Endodermal cell (in vitro differentiated cells): ENCODE measurements around the gene DNPEP. TPM values are rescaled to one million over a fixed set of nuclear protein-coding genes. Genes with fewer than 3 reads are reported as not detected.

Source experiments
- DNase-seq: peaks from one replicate; pipeline ENCODE4 v3.0.0-alpha.2; 2017
- H3K27ac ChIP-seq: 2 replicates; pipeline ENCODE4 v1.5.1; 2013; ENCODE audit warnings: mild to moderate bottlenecking, low read depth, low read length, moderate library complexity
- H3K27me3 ChIP-seq: 2 replicates; pipeline ENCODE4 v1.6.1; 2013; ENCODE audit warnings: mild to moderate bottlenecking, low read length, moderate library complexity; ENCODE audit not compliant: insufficient read depth, control insufficient read depth, poor library complexity, severe bottlenecking
- H3K36me3 ChIP-seq: 2 replicates; pipeline ENCODE4 v1.7.0; 2013; ENCODE audit warnings: mild to moderate bottlenecking, low read length, moderate library complexity; ENCODE audit not compliant: control insufficient read depth, insufficient read depth
- H3K4me1 ChIP-seq: one replicate; pipeline ENCODE4 v1.7.0; 2013; ENCODE audit warnings: low read length; ENCODE audit not compliant: control insufficient read depth, insufficient read depth
- H3K4me3 ChIP-seq: 2 replicates; pipeline ENCODE4 v1.5.1; 2013; ENCODE audit warnings: mild to moderate bottlenecking, low read length, moderate library complexity
- H3K9ac ChIP-seq: 2 replicates; pipeline ENCODE4 v1.6.1; 2013; ENCODE audit warnings: mild to moderate bottlenecking, low read length, moderate library complexity; ENCODE audit not compliant: poor library complexity, severe bottlenecking; ENCODE audit errors: extremely low read depth
- H3K9me3 ChIP-seq: 2 replicates; pipeline ENCODE4 v1.6.1; 2013; ENCODE audit warnings: mild to moderate bottlenecking, low read length, moderate library complexity; ENCODE audit not compliant: control insufficient read depth
- H3K27ac Mint-ChIP-seq: 2 replicates; pipeline ENCODE4 v1.8.0; 2020; ENCODE audit warnings: mixed read lengths
- H3K27me3 Mint-ChIP-seq: 2 replicates; pipeline ENCODE4 v1.8.0; 2021; ENCODE audit warnings: mild to moderate bottlenecking, mixed read lengths; ENCODE audit not compliant: insufficient read depth
- H3K36me3 Mint-ChIP-seq: 2 replicates; pipeline ENCODE4 v1.8.0; 2020; ENCODE audit warnings: low read depth, mixed read lengths
- H3K4me1 Mint-ChIP-seq: 2 replicates; pipeline ENCODE4 v1.8.0; 2020; ENCODE audit warnings: mixed read lengths
- H3K4me3 Mint-ChIP-seq: 2 replicates; pipeline ENCODE4 v1.8.0; 2020; ENCODE audit warnings: mild to moderate bottlenecking, moderate library complexity, mixed read lengths
- H3K9me3 Mint-ChIP-seq: 2 replicates; pipeline ENCODE4 v1.8.0; 2020; ENCODE audit warnings: mild to moderate bottlenecking, mixed read lengths
- WGBS, 2 experiments: methylation state at CpG; one replicate each; pipeline versions ENCODE4 v1.1.5 to v1.1.7; 2013; ENCODE audit warnings: missing lambda C conversion rate in 2 of 2, mixed read lengths in 1 of 2; ENCODE audit not compliant: insufficient coverage in 1 of 2, insufficient read length in 1 of 2; 5-methylcytosine and 5-hydroxymethylcytosine counted together
- total RNA-seq, 2 donors: library from RNA; stranded (reverse); fragmentation: NEBNext Ultra II Directional in 1 of 2; extraction: Animal tissue kit (Norgen Biotek cat#: 25700) in 1 of 2; gene quantifications; 2 replicates in 1 of 2; 3 replicates in 1 of 2; pipeline ENCODE4 v1.2.1, GENCODE V29; 2021
- TF ChIP-seq, protein P1 (sequence below): fragments of 200-600 bp; sonication (generic); conservative IDR thresholded peaks from 2 replicates; pipeline ENCODE4 v1.5.0; 2021; ENCODE audit warnings: antibody characterized with exemption, mild to moderate bottlenecking

Gene DNPEP
- total RNA-seq, 2 donors from 2014 or later: 54.6 to 76.1 TPM

DNA sequence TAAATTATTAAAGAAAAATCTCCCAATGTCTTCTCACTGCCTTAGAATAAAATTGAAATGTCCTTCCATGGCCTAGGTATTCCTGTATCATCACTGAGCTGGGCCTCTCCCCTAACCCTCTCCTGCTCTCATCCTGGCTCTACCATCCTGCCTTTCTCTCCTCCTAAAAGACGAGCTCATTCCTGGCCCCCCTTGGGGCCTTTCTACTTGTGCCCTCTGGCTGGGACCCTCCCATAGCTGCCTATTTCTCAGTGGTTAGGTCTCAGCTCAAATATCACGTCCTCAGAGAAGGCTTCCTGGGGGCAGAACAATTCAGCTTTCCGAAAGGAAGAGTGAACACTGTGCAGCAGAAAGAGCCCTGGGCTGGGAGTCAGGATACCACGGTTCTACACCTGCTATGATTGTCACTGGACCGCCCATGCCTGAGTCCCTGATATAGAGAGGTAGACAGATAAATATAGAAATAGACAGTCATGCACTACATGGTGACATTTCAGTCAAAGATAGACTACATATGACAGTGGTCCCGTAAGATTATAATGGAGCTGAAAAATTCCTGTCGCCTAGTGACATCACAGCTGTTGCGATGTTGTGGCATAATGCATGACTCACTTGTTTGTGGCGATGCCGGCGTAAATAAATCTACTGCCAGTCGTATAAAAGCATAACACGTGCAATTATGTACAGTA is 9.4 kb downstream of the DNPEP start:
- no peaks in the 10 kb centered on the region for H3K4me1 Mint-ChIP-seq
- H3K27me3 Mint-ChIP-seq: no peaks in the 10 kb centered on the region
- no peak for DNase-seq
- no peaks in the 10 kb centered on the region for H3K4me1 ChIP-seq
- peaks cover 37% of the 10 kb centered on the region for H3K36me3 ChIP-seq
- no peaks in the 10 kb centered on the region for H3K9me3 ChIP-seq
- peak overlapping the region; percentile 49 for H3K27ac ChIP-seq
- no peak overlapping the region for H3K9ac ChIP-seq
- H3K9me3 Mint-ChIP-seq: no peaks in the 10 kb centered on the region
- no peak overlapping the region for H3K27ac Mint-ChIP-seq
- TF ChIP-seq, protein P1, sequence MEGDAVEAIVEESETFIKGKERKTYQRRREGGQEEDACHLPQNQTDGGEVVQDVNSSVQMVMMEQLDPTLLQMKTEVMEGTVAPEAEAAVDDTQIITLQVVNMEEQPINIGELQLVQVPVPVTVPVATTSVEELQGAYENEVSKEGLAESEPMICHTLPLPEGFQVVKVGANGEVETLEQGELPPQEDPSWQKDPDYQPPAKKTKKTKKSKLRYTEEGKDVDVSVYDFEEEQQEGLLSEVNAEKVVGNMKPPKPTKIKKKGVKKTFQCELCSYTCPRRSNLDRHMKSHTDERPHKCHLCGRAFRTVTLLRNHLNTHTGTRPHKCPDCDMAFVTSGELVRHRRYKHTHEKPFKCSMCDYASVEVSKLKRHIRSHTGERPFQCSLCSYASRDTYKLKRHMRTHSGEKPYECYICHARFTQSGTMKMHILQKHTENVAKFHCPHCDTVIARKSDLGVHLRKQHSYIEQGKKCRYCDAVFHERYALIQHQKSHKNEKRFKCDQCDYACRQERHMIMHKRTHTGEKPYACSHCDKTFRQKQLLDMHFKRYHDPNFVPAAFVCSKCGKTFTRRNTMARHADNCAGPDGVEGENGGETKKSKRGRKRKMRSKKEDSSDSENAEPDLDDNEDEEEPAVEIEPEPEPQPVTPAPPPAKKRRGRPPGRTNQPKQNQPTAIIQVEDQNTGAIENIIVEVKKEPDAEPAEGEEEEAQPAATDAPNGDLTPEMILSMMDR: no peak
- no peak overlapping the region for H3K4me3 Mint-ChIP-seq
- H3K36me3 Mint-ChIP-seq: peaks cover 44% of the 10 kb centered on the region
- no peaks in the 10 kb centered on the region for H3K27me3 ChIP-seq
- no peak overlapping the region for H3K4me3 ChIP-seq
- WGBS, 2 experiments: 89 to 94% methylated on average over 11 to 13 of the region's 13 CpGs

DNA sequence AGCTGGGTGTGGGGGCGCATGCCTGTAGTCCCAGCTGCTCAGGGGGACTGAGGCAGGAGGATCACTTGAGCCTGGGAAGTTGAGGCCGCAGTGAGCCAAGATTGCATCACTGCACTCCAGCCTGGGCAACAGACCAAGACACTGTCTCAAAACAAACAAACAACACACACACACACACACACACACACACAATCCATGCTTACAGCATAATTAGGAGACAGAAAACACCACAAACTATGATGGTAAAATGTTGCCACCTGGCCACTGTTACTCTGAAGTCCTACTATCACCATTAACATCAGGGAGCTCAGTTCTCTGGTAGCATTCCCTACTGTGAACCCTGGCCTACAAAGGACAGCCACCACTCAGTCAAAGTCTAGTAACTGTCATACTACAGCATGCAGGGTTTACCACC is 18.3 kb downstream of the DNPEP start:
- WGBS, 2 experiments: 43 to 88% methylated on average over 1 to 2 of the region's 2 CpGs
- Mint-ChIP-seq H3K4me3 (no peak overlapping the region), H3K4me1 (peaks cover 7% of the 10 kb centered on the region), H3K9me3 (no peaks in the 10 kb centered on the region), H3K36me3 (peaks cover 11% of the 10 kb centered on the region), H3K27me3 (no peaks in the 10 kb centered on the region), H3K27ac (no peak overlapping the region)
- Histone ChIP-seq H3K9ac (no peak overlapping the region), H3K4me3 (no peak overlapping the region), H3K9me3 (no peaks in the 10 kb centered on the region), H3K27me3 (no peaks in the 10 kb centered on the region), H3K36me3 (peaks cover 4% of the 10 kb centered on the region), H3K27ac (no peak overlapping the region), H3K4me1 (no peaks in the 10 kb centered on the region)
- TF ChIP-seq, protein P1: no peak
- no peak for DNase-seq

DNA sequence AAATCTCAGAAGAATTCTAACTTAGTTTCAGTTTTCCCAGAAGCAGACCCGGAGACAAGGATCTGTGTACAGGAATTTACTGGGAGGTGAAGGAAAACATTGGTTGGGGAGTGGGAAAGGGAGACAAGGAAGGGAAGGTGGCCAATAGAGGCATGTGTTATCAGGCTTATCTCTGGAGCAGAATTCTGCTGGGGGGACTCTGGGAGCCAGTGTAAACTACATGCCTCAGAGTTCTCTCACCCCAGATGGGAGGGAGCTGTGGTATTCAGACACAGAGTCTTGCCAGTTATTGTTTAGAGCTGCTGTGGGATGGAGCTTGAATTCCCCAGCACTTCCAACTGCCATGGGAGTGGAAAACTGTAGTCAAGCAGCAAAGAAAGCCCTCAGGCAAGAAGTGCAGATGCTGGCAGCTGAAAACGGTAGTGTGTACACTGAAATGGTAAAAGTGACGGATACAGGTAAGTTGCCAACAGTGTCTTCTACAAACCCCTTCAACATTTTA is 19.0 kb downstream of the DNPEP start:
- Mint-ChIP-seq H3K9me3 (no peaks in the 10 kb centered on the region), H3K4me1 (peaks cover 7% of the 10 kb centered on the region), H3K27me3 (peaks cover 2% of the 10 kb centered on the region), H3K27ac (no peak overlapping the region), H3K36me3 (peaks cover 4% of the 10 kb centered on the region), H3K4me3 (no peak overlapping the region)
- H3K36me3 ChIP-seq: peaks cover 4% of the 10 kb centered on the region
- H3K27ac ChIP-seq: no peak overlapping the region
- no peak overlapping the region for H3K9ac ChIP-seq
- no peaks in the 10 kb centered on the region for H3K27me3 ChIP-seq
- TF ChIP-seq, protein P1: no peak
- DNase-seq: no peak
- H3K9me3 ChIP-seq: no peaks in the 10 kb centered on the region
- no peak overlapping the region for H3K4me3 ChIP-seq
- 82 to 100% methylated on average over 1 to 3 of the region's 3 CpGs for WGBS, 2 experiments
- no peaks in the 10 kb centered on the region for H3K4me1 ChIP-seq
